Erythroblast (primary cell): ENCODE results near the gene GPR139.

Experiments
- DNase-seq, 2 experiments: peaks; one replicate each; lab custom pipeline; 2025; lab: John Stamatoyannopoulos, UW
- GATA1 ChIP-seq: IDR thresholded peaks from 2 replicates; pipeline ENCODE4 v1.6.1; 2011; ENCODE audit warnings: low read depth, mild to moderate bottlenecking, control low read depth, low read length, moderate library complexity
- POLR2A ChIP-seq: IDR thresholded peaks from 2 replicates; pipeline ENCODE4 v1.6.1; 2011; ENCODE audit warnings: mild to moderate bottlenecking, low read length

Gene GPR139

DNA sequence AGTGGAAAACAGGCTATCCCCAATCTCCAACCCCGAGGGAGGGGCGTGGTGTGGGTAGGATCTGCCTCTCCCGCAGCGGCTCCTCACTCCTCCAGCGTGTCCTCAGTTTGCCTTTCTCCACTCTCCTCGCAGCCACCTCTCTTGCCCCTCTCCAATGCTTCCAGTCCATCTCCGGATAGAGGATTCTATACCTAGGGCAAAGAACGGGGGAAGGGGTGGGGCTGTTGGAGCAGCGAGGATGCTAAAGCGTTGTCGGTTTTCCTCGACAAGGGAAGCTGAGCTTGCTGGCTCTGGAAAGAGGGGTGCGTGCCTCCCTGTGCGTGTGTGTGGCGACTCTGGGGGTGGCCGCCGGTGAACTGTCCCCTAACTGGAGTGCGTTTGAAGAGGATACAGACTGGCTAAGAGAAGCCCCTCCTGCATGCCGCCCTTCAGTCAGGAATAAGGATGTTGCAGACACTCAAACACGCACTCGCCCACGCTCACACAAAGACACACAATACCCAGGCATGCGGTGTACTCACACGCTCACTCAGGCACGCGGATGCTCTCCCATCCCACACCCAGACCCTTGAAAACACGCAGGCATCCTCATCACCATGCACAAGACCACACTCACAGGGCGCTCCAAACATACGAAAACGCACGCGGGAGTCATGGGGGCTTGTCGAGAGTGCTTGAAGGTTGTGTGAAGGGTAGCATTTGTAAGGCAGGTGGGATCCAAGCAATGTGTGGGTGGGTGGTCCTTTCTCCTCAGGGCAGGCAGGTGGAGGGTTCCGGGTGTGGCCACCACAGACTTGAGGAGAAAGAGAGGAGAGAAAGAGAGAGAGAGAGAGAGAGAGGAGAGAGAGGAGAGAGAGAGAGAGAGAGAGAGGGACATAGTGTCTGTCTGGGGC is 655 bp upstream of the GPR139 start:
- no peak for TF ChIP-seq POLR2A
- no peak for TF ChIP-seq GATA1
- no peak for DNase-seq

DNA sequence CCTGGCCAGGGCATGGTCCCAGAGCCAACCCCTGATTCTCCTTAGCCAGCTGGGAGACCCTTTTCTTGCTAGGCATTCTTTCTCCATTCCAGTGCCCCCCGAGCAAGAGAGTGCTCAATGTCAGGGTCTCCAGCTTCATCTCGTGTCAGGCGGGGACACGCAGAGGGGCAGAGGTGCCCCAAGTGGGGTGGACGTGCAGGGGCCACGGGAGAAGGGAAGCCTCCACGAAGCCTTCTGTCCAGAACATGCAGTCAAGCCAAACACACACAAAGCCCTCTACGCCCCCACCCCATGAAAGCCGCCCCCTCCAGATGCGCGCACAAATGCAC is 852 bp downstream of the GPR139 start:
- no peak for DNase-seq
- TF ChIP-seq POLR2A (no peak), GATA1 (no peak)

DNA sequence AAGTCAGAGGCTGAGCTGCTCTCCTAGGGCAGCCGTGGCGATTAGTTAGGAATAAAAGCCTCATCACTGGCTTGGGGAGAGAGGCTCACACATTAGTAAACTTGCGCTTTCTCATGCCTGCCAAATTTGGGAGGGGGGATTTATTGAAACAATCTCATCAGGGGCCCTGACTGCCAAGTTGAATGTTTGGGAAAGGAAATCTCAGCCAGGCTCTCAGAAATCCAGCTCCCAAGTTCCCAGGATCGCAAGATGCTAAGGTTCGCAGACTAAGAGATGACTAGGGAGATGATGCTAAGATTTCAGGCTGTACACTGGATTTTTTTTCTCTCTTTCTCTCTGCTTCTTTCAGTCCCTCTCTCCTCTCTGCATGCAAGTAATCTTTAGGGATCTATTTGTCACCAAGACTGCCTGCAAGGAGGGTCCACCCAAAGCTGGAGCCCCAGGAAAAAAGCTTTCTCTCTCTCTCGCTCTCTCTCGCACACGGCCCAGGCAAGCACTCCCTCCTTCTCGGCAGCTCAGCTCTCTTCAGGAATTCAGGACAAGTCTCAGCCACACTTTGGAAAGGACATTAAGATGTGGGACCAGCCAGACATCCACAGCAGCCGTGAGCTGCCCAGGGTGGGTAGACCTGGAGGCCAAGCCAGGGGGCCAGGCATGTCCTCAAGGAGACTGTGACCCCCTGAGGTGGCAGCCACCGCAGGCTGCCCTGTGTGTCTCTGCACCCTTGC is 1.4 kb downstream of the GPR139 start:
- DNase-seq = no peak
- TF ChIP-seq POLR2A = no peak
- no peak for TF ChIP-seq GATA1

DNA sequence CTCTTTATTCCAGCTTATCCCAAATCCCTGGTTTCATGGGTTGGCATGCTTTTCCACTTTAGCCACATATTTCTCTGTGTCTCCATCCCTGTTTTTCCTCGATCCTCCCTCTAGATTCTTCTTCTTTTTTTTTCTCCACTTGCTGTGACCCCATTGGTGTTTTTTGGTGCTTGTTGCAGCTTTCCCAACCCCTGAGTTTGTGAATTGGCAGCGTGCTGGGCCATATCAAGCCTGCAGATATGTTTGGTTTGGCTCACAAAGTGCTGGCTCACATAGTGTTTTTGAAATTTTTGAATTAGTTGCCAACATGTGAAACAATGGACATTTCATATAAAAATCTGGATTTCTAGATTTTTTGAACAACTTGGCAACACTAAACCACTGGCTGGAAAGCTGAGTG is 8.8 kb downstream of the GPR139 start:
- TF ChIP-seq POLR2A (no peak), GATA1 (no peak)
- DNase-seq = no peak

DNA sequence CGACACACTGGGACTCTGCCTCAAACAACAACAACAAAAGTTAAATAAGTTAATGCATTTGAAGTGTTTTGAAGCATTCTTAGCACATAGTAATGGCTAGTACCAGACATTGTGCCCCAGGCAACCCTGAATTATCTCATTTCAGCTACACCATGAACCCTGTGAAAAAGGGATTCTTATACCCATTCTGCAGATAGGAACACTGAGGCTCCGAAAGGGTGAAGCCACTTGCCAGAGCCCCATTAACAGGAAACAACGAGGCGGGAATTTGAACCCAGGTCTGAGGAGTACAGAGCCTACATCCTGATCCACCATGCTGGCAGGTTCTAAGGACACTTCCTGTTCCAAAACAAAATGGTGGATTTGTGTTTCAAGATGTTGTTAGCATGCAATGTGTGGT is 9.2 kb downstream of the GPR139 start:
- no peak for DNase-seq
- TF ChIP-seq POLR2A (no peak), GATA1 (no peak)

DNA sequence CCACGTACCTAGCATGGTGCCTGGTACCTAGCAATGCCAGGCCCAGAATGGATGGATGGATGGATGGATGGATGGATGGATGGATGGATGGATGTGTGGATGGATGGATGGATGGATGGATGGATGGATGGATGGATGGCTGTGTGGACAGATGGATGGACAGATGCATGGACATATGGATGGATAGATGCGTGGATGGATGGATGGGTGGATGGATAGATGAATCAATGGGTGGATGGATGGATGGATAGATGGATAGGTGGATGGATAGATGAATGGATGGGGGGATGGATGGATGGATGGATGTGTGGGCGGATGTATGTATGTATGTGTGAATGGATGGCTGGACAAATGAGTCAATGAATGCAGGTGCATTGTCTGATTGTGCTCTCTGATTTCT is 12.6 kb downstream of the GPR139 start:
- no peak for DNase-seq
- TF ChIP-seq GATA1 = no peak
- no peak for TF ChIP-seq POLR2A

DNA sequence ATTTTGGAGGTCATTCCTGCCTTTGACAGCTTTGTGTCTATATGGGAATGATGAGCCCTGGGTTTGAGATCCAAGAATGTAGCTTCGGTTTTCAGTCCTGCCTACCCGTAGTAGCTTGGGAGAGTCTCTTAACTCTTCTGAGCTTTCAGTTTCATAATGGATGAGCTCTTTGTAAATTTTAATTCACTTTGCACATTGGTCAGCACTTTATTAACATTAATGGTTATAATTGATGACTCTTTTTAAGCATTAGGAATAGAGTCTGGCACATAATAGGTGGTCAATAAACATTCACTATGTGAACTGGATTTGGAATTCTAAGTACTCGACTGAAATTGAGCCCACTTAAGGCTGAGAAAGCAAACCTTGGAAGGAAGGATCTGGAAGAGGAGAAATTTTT is 17.3 kb downstream of the GPR139 start:
- TF ChIP-seq GATA1 (no peak), POLR2A (no peak)
- DNase-seq = no peak

DNA sequence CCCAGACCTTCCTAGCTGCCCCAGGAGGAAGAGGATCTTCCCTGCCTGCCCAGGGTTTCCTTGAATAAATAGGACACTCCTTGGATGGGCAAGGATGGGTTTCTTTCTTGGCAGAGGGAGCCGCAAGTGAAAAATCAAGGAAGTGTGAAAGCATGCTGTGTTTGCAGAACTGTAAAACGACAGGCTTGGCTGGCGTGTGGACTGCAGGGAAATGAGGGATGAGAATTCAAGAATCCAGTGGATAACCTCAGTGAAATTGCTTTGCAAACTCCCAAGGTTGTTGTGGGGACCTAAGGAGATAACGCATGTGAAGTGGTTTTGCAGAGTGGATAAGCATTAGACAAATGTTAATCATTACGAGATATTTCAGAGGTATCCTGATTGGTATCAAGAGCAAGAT is 20.4 kb downstream of the GPR139 start:
- DNase-seq = no peak
- TF ChIP-seq POLR2A (no peak), GATA1 (no peak)

DNA sequence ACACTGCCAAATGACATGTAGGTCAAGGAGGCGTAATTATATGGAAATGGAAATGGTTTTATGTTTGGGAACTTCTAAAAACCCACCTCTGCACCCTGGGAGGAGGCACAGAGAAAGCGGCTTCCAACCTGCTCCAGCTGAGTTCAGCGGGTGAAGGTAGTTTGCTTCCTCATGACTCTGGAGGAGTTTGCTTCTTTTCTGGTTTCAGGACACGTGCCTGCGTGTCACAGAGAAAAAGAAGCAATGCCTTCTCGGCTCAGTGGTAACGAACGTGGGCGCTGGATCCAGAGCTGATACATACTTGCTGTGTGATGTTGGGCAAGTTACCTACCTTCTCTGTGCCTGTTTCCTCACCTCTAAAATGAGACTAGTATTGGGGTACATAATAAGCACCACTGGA is 22.1 kb downstream of the GPR139 start:
- DNase-seq = no peak
- TF ChIP-seq POLR2A (no peak), GATA1 (no peak)

DNA sequence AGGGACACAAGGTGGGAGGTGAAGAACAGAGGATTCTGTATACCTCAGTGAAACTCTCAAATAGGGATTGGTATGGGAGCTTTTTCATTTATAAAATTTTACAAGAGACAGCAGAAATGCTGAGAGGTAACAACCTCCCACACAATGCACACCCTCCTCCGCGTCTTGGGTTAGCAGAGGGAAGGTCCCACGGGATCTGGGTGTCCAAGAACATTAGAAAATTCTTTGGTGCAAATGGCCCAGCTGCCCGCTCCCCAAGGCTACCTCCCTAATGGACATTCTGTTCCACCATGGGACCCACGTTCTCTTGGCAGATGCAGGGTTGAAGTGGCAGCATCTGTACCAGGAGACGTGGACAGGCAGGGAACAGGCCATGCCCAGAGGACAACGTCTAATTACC is 22.5 kb downstream of the GPR139 start:
- TF ChIP-seq POLR2A = no peak
- no peak for TF ChIP-seq GATA1
- DNase-seq = no peak

DNA sequence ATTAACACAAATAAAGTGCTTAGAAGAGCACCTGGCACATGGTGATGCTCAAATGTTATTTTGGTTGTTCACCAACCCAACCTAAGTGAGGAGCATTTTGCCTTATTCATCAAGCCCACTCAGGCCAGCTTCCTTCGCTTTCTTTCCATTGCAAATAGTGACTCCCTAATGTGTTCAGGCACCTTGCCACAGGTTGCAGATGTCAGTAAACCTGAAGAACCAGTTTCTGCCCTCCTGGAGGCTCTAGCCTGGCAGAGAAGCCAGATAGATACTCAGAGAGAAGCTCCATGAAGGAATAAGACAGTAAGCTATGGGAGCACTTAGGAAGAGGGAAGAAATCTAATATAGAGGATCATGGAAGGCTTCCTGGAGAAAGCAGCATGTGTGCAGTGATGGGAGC is 23.9 kb downstream of the GPR139 start:
- DNase-seq = no peak
- TF ChIP-seq POLR2A (no peak), GATA1 (no peak)

DNA sequence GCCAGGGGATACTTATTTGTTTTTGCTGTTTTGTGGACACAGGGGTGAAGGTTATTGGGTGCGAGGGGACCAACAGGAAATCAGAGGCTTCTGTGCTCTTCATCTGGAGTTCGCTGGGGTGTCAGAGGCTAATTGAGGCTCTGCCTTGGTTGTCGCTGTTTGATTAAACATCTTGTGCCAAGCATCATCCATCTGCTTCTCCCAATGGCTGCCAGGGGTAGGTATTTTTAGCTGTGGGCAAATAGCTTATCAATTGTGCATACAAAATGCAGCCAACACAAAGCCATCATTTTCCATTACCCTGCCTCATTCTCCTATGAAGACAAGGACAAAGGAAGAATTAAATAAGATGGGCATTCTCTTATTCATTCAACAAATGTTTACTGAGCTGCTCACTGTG is 27.8 kb downstream of the GPR139 start:
- TF ChIP-seq POLR2A = no peak
- TF ChIP-seq GATA1 = no peak
- DNase-seq = no peak

DNA sequence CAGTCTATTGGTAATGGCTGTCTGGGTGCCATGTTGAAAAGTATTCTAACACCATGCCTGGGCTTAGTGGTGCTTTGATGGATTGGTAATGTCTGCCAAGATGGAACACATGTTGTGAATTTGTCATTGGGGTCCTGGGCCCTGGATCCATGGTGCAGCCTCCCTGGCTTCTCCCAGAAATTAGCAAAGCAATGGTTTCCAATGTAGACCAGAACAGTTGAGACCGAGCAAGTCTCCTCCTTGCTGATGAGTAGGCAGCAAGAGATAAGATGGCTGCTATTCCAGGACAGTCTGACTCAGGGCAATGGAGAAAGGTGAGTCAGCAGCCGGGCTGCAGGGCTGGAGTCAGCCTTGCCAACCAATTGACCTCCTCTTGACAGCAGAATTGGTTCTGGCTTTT is 30.8 kb downstream of the GPR139 start:
- TF ChIP-seq GATA1 = no peak
- TF ChIP-seq POLR2A = no peak
- peak in 1 of 2 experiments; percentile 10 for DNase-seq

DNA sequence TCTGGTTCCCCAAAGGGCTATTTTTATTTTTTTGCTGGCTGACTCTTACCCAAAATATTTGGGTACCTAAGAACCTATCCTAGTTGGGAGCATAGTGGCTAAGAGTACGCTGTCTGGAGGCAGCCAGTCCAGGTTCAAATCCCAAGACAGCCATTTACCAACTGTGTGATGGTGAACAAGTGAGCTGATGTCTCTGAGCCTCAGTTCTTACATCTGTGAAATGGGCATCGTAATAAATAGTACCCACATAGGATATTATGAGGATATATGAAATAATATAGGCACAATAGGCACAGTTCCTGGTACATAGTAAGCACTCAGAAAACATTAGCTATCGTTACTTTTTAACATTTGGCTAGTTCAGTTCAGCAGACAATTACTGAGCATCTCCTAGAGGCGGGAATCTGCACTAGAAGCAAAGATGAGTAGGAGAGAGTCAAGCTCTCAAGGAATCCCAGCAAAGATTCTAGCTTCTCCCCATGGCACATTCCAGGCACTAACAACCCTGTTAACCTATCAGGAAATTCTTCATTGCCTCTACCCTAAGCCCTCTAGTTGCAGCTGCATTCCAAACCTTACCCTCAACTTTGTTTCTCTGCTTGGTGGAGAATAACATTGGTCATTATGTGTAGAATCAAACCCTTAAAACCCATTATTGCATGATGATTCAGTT is 31.6 kb downstream of the GPR139 start:
- DNase-seq = no peak
- no peak for TF ChIP-seq POLR2A
- TF ChIP-seq GATA1 = no peak

DNA sequence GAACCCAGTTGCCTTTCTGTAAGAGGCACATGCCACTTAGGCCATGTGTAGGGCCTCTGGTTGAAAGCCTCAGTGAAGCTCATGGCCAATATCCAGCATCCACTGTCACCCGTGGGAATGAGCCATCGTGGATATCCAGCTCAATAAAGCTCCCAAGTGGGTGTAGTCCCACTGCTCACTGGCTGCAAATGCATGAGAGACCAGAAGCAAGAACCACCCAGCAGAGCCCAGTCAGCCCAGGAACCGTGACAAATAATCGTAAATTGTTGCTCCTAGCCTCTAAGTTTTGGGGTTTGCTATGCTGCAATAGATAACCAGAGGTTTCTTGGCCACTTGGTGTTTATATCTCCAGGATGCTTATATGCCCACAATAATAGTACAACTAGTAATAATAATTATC is 33.7 kb downstream of the GPR139 start:
- DNase-seq = no peak
- TF ChIP-seq GATA1 (no peak), POLR2A (no peak)

DNA sequence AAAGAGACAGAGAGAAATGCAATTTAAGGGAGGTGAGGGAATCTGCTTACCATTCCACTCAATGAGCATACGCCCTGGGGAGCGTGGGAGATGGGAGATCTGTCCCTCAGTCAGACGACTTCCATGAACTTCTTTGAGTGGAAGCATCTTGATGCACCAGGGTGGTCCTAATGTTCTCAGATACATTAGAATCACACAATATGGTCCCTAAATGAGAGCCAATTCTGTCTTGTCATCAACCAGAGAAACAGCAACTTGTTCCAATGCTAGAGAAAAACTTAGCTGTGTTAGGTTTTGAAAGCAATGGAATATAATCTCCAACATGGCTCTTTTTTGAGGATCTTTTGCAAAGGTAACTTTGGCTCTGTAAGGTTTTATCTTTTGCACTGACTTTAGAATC is 44.1 kb downstream of the GPR139 start:
- no peak for TF ChIP-seq POLR2A
- TF ChIP-seq GATA1 = no peak
- no peak for DNase-seq
